Nephron progenitor cell (in vitro differentiated cells): ENCODE data around the gene SEC16A.

Source experiments
- DNase-seq: peaks from one replicate; pipeline ENCODE4 v3.0.0; 2021
- H3K27ac Mint-ChIP-seq: 2 replicates; pipeline ENCODE4 v1.8.0; 2021; ENCODE audit warnings: mild to moderate bottlenecking, moderate library complexity, mixed read lengths
- H3K27me3 Mint-ChIP-seq: 2 replicates; pipeline ENCODE4 v1.8.0; 2021; ENCODE audit warnings: mild to moderate bottlenecking, low read depth, mixed read lengths; ENCODE audit not compliant: poor library complexity
- H3K36me3 Mint-ChIP-seq: 2 replicates; pipeline ENCODE4 v1.8.0; 2021; ENCODE audit warnings: low read depth, mixed read lengths
- H3K4me1 Mint-ChIP-seq: 2 replicates; pipeline ENCODE4 v1.8.0; 2021; ENCODE audit warnings: mixed read lengths
- H3K4me3 Mint-ChIP-seq: 2 replicates; pipeline ENCODE4 v1.8.0; 2021; ENCODE audit warnings: mild to moderate bottlenecking, moderate library complexity, mixed read lengths
- H3K9me3 Mint-ChIP-seq: 2 replicates; pipeline ENCODE4 v1.8.0; 2021; ENCODE audit warnings: mild to moderate bottlenecking, moderate library complexity, mixed read lengths
- CTCF ChIP-seq: fragments of 200-600 bp; sonication (generic); IDR thresholded peaks from 2 replicates; pipeline ENCODE4 v1.5.0; 2021; ENCODE audit warnings: antibody characterized with exemption

The SEC16A gene

DNA sequence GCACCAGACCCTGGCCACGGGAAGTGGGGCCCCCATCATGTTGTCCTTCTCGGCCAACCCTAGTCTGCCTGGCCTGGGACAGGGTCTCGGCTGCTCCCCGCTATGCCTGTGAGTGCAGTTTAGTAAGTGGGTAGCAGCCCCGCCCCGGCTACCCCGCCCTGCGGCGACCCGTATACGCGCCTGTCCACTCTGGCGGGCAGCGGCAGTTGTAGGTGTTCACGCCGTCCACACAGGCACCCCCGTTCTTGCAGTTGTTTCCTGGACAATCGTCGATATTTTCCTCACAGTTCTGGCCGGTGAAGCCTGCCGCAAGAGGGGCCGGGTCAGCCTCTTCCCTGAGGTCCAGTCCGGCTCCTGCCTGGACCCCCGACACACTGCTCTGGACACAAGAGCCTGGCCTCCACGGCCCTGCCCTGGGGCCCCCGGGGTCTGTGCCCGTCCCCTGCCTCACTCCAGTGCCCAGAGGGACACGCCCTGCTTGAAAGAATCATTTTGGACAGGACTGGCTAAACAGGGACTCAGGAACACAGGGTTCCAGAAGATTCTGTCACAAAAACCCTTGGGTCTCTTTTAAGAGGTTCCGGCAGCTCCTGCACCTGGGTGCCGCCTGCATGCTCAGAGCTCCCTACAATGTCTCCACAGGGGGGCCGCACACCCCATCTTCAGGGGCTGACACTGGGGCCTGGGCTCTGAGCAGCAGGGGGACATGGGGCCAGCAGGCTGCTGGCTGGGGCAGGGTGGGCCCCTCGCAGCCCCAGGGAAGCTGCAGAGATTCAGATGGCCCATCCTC lies 36.6 kb upstream of the SEC16A start:
- DNase-seq, result no peak
- TF ChIP-seq CTCF, result no peak
- Mint-ChIP-seq H3K27ac (no peak overlapping the region), H3K9me3 (no peaks in the 10 kb centered on the region), H3K36me3 (no peaks in the 10 kb centered on the region), H3K27me3 (no peaks in the 10 kb centered on the region), H3K4me1 (peaks cover 5% of the 10 kb centered on the region), H3K4me3 (no peak overlapping the region)

- TF ChIP-seq CTCF, result no peak
- no peaks in the 10 kb centered on the region for H3K9me3 Mint-ChIP-seq
- no peak for DNase-seq
- no peak overlapping the region for H3K4me3 Mint-ChIP-seq
- no peaks in the 10 kb centered on the region for H3K27me3 Mint-ChIP-seq
- H3K4me1 Mint-ChIP-seq, result peaks cover 5% of the 10 kb centered on the region
- H3K36me3 Mint-ChIP-seq, result no peaks in the 10 kb centered on the region
- no peak overlapping the region for H3K27ac Mint-ChIP-seq
Observed at GRCh38 chr9:136518623-136519022, 35.8 kb upstream of the SEC16A start.

DNA sequence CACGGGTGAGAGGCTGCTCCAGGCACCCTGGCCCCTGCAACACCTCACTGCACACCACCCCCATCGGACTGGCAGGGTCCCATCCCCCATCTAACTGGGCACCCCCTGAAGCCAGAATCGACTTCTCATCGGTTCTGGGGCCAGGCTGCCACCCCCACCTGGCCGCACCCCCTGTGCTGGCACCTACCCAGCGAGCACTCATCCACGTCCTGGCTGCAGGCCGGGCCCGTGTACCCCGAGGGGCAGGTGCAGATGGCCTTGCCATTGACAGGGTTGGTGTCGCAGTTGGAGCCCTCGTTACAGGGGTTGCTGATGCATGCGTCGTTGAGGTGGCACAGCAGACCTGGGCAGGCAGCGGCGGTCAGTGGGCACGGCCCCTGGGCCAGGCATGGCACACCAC lies 35.1 kb upstream of the SEC16A start:
- no peak for TF ChIP-seq CTCF
- DNase-seq, result no peak
- H3K4me3 Mint-ChIP-seq, result no peak overlapping the region
- no peaks in the 10 kb centered on the region for H3K27me3 Mint-ChIP-seq
- no peaks in the 10 kb centered on the region for H3K9me3 Mint-ChIP-seq
- H3K36me3 Mint-ChIP-seq, result peaks cover 4% of the 10 kb centered on the region
- no peak overlapping the region for H3K27ac Mint-ChIP-seq
- H3K4me1 Mint-ChIP-seq, result peaks cover 5% of the 10 kb centered on the region

GRCh38 chr9:136517012-136517743 lies 34.3 kb upstream of the SEC16A start:
- Mint-ChIP-seq H3K27me3 (no peaks in the 10 kb centered on the region), H3K36me3 (peaks cover 4% of the 10 kb centered on the region), H3K4me1 (peaks cover 5% of the 10 kb centered on the region), H3K9me3 (no peaks in the 10 kb centered on the region), H3K27ac (no peak overlapping the region), H3K4me3 (no peak overlapping the region)
- no peak for TF ChIP-seq CTCF
- no peak for DNase-seq

DNA sequence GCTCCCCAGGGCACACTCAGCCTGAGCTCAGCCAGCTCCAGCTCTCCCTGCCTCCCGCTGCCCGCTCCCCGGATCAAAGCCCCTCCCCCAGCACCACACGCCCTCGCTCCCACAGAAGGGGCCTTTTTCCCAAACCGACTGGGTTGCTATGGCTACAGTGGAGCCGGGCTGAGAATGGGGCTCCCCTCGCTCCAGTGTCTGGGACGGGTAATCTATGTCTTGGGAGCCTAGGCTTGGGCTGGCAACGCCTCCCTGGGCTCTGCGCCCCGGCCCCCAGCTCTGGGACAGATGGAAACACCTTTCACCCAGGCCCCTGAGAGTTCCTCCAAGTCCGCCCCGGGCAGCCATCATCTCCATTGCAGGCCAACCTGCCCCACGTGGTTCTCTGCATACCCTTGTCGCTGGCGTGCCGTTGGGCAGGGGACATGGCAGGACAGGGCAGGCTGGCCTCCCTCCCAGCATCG lies 33.4 kb upstream of the SEC16A start:
- H3K4me3 Mint-ChIP-seq, result no peak overlapping the region
- peaks cover 4% of the 10 kb centered on the region for H3K36me3 Mint-ChIP-seq
- H3K27ac Mint-ChIP-seq, result no peak overlapping the region
- no peaks in the 10 kb centered on the region for H3K27me3 Mint-ChIP-seq
- H3K9me3 Mint-ChIP-seq, result no peaks in the 10 kb centered on the region
- no peak for TF ChIP-seq CTCF
- DNase-seq, result no peak
- peaks cover 5% of the 10 kb centered on the region for H3K4me1 Mint-ChIP-seq
